ENCODE results near the gene CHMP2A. TPM values are rescaled to one million over a fixed set of nuclear protein-coding genes. Genes with fewer than 3 reads are reported as not detected.

Gene CHMP2A
- total and polyA plus RNA-seq, 2 experiments from 2014 or later: 92.2 to 145 TPM

- Histone ChIP-seq H2AFZ (no peak overlapping the region), H3K79me2 (replicated peaks; ENCODE audit: insufficient read depth) (peaks cover 16% of the 10 kb centered on the region), H3K27me3 (ENCODE audit: insufficient read depth) (peaks cover 48% of the 10 kb centered on the region), H3K4me3 (peak overlapping the region; percentile 65; the same call in 1 of the 2 replicates), H3K36me3 (ENCODE audit: insufficient read depth) (no peaks in the 10 kb centered on the region), H4K20me1 (replicated peaks; ENCODE audit: insufficient read depth) (no peaks in the 10 kb centered on the region; the same call in 1 of the 2 replicates), H3K9me2 (ENCODE audit: insufficient read depth) (peaks cover 5% of the 10 kb centered on the region; the same call in 1 of the 2 replicates), H3K4me1 (ENCODE audit: insufficient read depth) (peaks cover 14% of the 10 kb centered on the region; the same call in 1 of the 2 replicates), H3K27ac (ENCODE audit: low read depth) (no peak overlapping the region), H3F3A (replicated peaks; ENCODE audit: low read depth) (peaks cover 26% of the 10 kb centered on the region), H3K4me2 (peak overlapping the region; percentile 93; the same call in 1 of the 2 replicates)
- ATAC-seq: no peak
- H3K4me3 Mint-ChIP-seq: peak overlapping the region; percentile 80
- H3K27ac Mint-ChIP-seq: no peak overlapping the region
- TF ChIP-seq JUNB (IDR thresholded peaks at IDR 0.05; ENCODE audit: unreplicated experiment) (no peak), REST (IDR thresholded peaks at IDR 0.05; ENCODE audit: unreplicated experiment) (no peak), EZH2 (IDR thresholded peaks at IDR 0.05; ENCODE audit: low read depth, unreplicated experiment) (no peak), NANOG (IDR thresholded peaks at IDR 0.05; ENCODE audit: borderline replicate concordance) (no peak), ZNF462 (CRISPR knock-in tag; IDR thresholded peaks at IDR 0.05) (no peak), POLR2AphosphoS5 (IDR thresholded peaks at IDR 0.05; ENCODE audit: low read depth) (no peak; the same call in 1 of the 2 replicates), STAT1 (IDR thresholded peaks at IDR 0.05; ENCODE audit: unreplicated experiment) (no peak)
- H3K36me3 Mint-ChIP-seq (ENCODE audit: low read depth): peaks cover 32% of the 10 kb centered on the region
- H3K4me1 Mint-ChIP-seq: peaks cover 32% of the 10 kb centered on the region
- H3K27me3 Mint-ChIP-seq (ENCODE audit: insufficient read depth, low read depth, poor library complexity): peaks cover 49% of the 10 kb centered on the region
- no peak for DNase-seq (ENCODE audit: low spot score)
- no peaks in the 10 kb centered on the region for H3K9me3 Mint-ChIP-seq
Measured at GRCh38 chr19:58561373-58562121, 6.6 kb upstream of the CHMP2A start.

Measured in GM23338 (cell line).